Measurements from ENCODE around the gene DRD3.

GRCh38 chr3:114221165-114221880, 42.5 kb upstream of the DRD3 start:
- TF ChIP-seq CTCF (IDR thresholded peaks at IDR 0.05; ENCODE audit: low read depth, low read length, poor library complexity, severe bottlenecking) (no peak), EZH2phosphoT487 (IDR thresholded peaks at IDR 0.05; ENCODE audit: borderline replicate concordance, low read length) (no peak)

Measured in DOHH2 (cell line).